GM12864 (cell line): ENCODE measurements around the gene CLASRP.
A peak's percentile ranks its signal among the peaks of the same experiment; 100 is the strongest.

Experiments
- DNase-seq: peaks from one replicate; pipeline ENCODE4 v3.0.0-alpha.2; 2011; ENCODE audit warnings: low read depth
- H3K4me3 ChIP-seq: 2 replicates; pipeline ENCODE4 v1.5.1; 2011; ENCODE audit warnings: mild to moderate bottlenecking, low read depth, low read length, control low read depth
- TF ChIP-seq, protein P1 (sequence below): IDR thresholded peaks from 2 replicates; pipeline ENCODE4 v1.5.1; 2011; ENCODE audit warnings: low read depth, mild to moderate bottlenecking, moderate library complexity, low read length, control low read depth, inconsistent platforms; ENCODE audit errors: missing control alignments

The CLASRP gene

DNA sequence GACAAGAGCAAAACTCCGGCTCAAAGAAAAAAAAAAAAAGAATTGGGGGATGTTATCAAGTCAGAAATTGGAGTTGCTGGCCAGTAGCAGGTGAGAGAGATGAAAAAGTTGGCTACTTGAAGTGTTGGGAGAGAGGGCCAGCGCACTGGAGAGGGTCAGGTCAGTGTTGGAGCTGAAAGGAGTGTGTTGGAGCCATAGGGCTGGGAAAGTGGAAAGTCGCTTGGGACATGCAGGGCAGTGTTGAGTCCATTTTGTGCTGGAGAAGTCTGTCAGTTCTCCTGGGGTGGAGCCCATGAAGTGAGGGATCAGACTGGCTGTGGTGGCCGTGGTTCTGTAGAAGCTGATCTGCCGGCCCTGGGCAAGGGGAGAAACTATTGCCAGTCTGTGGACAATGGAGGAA, 55.9 kb downstream of the CLASRP start:
- peak overlapping the region; percentile 67 for H3K4me3 ChIP-seq
- TF ChIP-seq, protein P1, sequence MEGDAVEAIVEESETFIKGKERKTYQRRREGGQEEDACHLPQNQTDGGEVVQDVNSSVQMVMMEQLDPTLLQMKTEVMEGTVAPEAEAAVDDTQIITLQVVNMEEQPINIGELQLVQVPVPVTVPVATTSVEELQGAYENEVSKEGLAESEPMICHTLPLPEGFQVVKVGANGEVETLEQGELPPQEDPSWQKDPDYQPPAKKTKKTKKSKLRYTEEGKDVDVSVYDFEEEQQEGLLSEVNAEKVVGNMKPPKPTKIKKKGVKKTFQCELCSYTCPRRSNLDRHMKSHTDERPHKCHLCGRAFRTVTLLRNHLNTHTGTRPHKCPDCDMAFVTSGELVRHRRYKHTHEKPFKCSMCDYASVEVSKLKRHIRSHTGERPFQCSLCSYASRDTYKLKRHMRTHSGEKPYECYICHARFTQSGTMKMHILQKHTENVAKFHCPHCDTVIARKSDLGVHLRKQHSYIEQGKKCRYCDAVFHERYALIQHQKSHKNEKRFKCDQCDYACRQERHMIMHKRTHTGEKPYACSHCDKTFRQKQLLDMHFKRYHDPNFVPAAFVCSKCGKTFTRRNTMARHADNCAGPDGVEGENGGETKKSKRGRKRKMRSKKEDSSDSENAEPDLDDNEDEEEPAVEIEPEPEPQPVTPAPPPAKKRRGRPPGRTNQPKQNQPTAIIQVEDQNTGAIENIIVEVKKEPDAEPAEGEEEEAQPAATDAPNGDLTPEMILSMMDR = no peak
- DNase-seq = no peak

DNA sequence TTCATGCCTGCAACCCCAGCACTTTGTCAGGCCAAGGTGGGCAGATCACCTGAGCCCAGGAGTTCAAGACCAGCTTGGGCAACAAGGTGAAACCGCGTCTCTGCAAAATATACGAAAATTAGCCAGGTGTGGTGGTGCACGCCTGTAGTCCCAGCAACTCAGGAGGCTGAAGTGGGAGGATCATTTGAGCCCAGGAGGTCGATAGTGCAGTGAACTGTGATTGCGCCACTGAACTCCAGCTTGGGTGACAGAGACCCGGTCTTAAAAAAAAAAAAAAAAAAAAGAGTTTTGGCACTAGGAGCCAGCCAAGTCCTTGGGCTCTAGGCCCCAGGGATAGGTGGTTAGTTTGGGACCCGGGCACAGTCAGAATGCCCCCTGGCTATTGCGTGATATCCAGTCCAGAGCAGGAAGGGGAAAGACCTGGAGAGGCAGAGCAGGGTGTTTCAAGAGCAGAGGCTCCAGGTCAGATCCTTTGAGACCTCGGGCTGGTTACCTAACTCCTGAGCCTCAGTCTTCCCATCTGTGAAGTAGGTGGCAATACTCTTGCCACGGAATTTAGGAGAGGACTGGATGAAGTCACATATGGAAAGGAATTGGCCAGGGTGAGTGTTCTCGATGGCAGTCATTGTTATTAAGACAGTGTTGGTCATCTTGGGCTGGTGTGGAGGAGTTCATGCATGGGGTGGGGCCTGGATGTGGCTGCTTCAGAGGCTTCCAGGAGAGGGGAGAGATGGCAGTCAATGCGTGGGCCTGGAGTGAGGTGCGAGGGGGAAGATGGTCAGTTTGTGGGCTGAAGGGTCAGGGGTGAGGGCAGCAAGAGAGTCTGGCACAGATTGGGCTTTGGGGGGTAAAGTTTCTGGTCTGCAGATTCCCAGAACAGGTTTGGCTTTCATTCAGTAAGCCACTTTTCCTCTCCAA, 56.9 kb downstream of the CLASRP start:
- no peak overlapping the region for H3K4me3 ChIP-seq
- DNase-seq = no peak

GRCh38 chr19:45096700-45097099, 57.9 kb downstream of the CLASRP start:
- TF ChIP-seq, protein P1 = no peak
- no peak overlapping the region for H3K4me3 ChIP-seq
- no peak for DNase-seq

More for the DNA sequence above, 56.9 kb downstream of the CLASRP start:
- TF ChIP-seq, protein P1 = no peak

GRCh38 chr19:45097450-45097775, 58.6 kb downstream of the CLASRP start:
- no peak overlapping the region for H3K4me3 ChIP-seq
- TF ChIP-seq, protein P1 = no peak
- no peak for DNase-seq

GRCh38 chr19:45097776-45098520, 59.1 kb downstream of the CLASRP start:
- no peak overlapping the region for H3K4me3 ChIP-seq
- DNase-seq = no peak
- TF ChIP-seq, protein P1 = no peak

GRCh38 chr19:45098521-45099466, 59.9 kb downstream of the CLASRP start:
- TF ChIP-seq, protein P1 = no peak
- no peak overlapping the region for H3K4me3 ChIP-seq
- no peak for DNase-seq
